ENCODE measurements around the gene NCOA7. TPM values are rescaled to one million over a fixed set of nuclear protein-coding genes. Genes with fewer than 3 reads are reported as not detected.

NCOA7 gene
- total and polyA plus RNA-seq, 8 donors = 1.2 to 131 (median 21.8) TPM

GRCh38 chr6:125793863-125794262, 3.1 kb downstream of the NCOA7 start:
- Histone ChIP-seq H3K9me3 (no peaks in the 10 kb centered on the region), H3K27ac (peak overlapping the region in 3 of 5 donors; percentile 0 to 98 (median 41)), H3K27me3 (no peaks in the 10 kb centered on the region), H3K36me3 (peaks cover 0 to 6% (median 0%) of the 10 kb centered on the region in 4 donors), H3K4me3 (no peak overlapping the region), H3K4me1 (peaks cover 17 to 84% (median 43%) of the 10 kb centered on the region in 4 donors)
- DNase-seq = peak in 1 of 2 donors; percentile 51
- WGBS, 5 donors = 73 to 84% (median 78%) methylated on average over 3 of the region's 3 CpGs
- intact Hi-C loops (cut with DNase I; ENCODE audit: low total_unique reads) = no loop called here
- TF ChIP-seq POLR2A (IDR thresholded peaks at IDR 0.05) (no peak), EP300 (IDR thresholded peaks at IDR 0.05) (no peak), POLR2AphosphoS5 (IDR thresholded peaks at IDR 0.05) (no peak)
- TF ChIP-seq, protein P1, sequence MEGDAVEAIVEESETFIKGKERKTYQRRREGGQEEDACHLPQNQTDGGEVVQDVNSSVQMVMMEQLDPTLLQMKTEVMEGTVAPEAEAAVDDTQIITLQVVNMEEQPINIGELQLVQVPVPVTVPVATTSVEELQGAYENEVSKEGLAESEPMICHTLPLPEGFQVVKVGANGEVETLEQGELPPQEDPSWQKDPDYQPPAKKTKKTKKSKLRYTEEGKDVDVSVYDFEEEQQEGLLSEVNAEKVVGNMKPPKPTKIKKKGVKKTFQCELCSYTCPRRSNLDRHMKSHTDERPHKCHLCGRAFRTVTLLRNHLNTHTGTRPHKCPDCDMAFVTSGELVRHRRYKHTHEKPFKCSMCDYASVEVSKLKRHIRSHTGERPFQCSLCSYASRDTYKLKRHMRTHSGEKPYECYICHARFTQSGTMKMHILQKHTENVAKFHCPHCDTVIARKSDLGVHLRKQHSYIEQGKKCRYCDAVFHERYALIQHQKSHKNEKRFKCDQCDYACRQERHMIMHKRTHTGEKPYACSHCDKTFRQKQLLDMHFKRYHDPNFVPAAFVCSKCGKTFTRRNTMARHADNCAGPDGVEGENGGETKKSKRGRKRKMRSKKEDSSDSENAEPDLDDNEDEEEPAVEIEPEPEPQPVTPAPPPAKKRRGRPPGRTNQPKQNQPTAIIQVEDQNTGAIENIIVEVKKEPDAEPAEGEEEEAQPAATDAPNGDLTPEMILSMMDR (IDR thresholded peaks at IDR 0.05) = no peak

GRCh38 chr6:125794342-125795137, 3.8 kb downstream of the NCOA7 start:
- H3K27ac ChIP-seq = peak overlapping the region in 2 of 5 donors; percentile 0 to 41
- peaks cover 0 to 6% (median 0%) of the 10 kb centered on the region in 4 donors for H3K36me3 ChIP-seq
- peaks cover 15 to 84% (median 43%) of the 10 kb centered on the region in 4 donors for H3K4me1 ChIP-seq
- no peaks in the 10 kb centered on the region for H3K9me3 ChIP-seq
- no peak overlapping the region for H3K4me3 ChIP-seq
- 81 to 92% (median 85%) methylated on average over 5 of the region's 5 CpGs for WGBS, 5 donors
- no peaks in the 10 kb centered on the region for H3K27me3 ChIP-seq
- DNase-seq = no peak
- intact Hi-C loops (cut with DNase I; ENCODE audit: low total_unique reads) = no loop called here
- TF ChIP-seq POLR2A (IDR thresholded peaks at IDR 0.05) (no peak), POLR2AphosphoS5 (IDR thresholded peaks at IDR 0.05) (no peak), EP300 (IDR thresholded peaks at IDR 0.05) (no peak)
- TF ChIP-seq, protein P1 (IDR thresholded peaks at IDR 0.05) = no peak

DNA sequence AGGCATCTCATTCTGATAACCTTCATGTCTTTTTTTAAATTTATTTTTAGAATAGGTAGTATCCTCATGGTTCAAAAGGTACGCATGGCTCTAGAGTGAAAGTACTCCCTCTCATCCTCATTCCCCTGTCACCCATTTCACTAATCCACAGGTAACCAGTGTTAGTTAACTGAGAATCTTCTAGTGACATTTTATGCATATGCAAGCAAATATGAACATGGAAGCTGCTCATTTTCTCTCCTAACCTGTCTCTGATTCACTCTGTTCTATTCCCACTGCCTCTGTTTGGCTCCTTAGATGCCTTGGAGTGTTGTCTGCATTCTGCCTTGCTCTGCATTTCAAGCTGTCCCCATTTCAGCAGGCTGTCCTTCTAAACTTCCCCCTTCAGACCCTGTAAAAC, 4.5 kb downstream of the NCOA7 start:
- WGBS, 5 donors = 90 to 97% (median 93%) methylated on average over 1 of the region's 1 CpG
- H3K27me3 ChIP-seq = no peaks in the 10 kb centered on the region
- TF ChIP-seq EP300 (IDR thresholded peaks at IDR 0.05) (no peak), POLR2A (IDR thresholded peaks at IDR 0.05) (no peak)
- TF ChIP-seq, protein P1 (IDR thresholded peaks at IDR 0.05) = no peak
- intact Hi-C loops (cut with DNase I; ENCODE audit: low total_unique reads) = no loop called here
- no peaks in the 10 kb centered on the region for H3K9me3 ChIP-seq
- no peak for DNase-seq
- no peak overlapping the region for H3K27ac ChIP-seq
- peaks cover 0 to 6% (median 0%) of the 10 kb centered on the region in 4 donors for H3K36me3 ChIP-seq
- H3K4me1 ChIP-seq = peaks cover 9 to 78% (median 36%) of the 10 kb centered on the region in 4 donors
- no peak overlapping the region for H3K4me3 ChIP-seq

DNA sequence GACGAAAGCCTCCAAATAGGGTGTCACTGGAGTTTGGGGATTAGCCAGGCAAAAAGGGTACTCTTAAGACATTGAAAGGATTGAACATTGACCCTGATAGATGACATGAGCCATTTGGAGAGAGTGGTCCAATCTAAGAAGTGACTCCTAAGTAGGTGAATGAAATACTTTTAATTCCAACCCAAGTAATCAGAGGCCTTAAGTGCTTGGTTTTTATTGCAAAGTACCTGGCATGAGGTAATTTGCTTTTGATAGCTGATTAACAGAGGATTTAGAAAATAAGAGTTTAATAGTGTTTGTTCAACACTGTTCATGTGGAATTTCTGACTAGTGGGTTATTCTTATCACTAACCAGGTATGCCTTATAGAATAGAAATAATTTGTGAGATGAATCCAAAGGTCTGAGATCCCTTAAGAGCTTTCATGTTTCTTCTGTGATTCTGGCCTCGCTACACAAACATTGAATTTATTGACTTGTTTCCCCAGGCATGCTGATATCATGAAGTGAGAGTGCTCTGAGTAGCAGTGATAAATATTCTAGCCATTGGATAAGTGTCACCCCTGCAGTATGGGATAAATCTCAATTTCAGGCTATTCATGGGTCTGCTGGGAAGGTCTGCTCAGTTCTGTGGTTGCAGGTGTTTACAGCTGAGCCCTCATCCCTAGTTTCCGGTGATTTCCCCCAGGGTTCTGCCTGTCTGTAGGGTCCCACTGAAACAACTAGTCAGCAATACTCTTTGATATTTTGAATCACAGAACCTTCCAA, 6.5 kb downstream of the NCOA7 start:
- TF ChIP-seq POLR2A (IDR thresholded peaks at IDR 0.05) (no peak), POLR2AphosphoS5 (IDR thresholded peaks at IDR 0.05) (no peak), EP300 (IDR thresholded peaks at IDR 0.05) (no peak)
- TF ChIP-seq, protein P1 (IDR thresholded peaks at IDR 0.05) = no peak
- no peaks in the 10 kb centered on the region for H3K9me3 ChIP-seq
- H3K27me3 ChIP-seq = no peaks in the 10 kb centered on the region
- intact Hi-C loops (cut with DNase I; ENCODE audit: low total_unique reads) = no loop called here
- H3K4me1 ChIP-seq = peaks cover 4 to 69% (median 29%) of the 10 kb centered on the region in 4 donors
- 60 to 79% (median 68%) methylated on average over 3 of the region's 3 CpGs for WGBS, 5 donors
- no peak overlapping the region for H3K27ac ChIP-seq
- H3K4me3 ChIP-seq = no peak overlapping the region
- DNase-seq = no peak
- H3K36me3 ChIP-seq = peaks cover 0 to 6% (median 0%) of the 10 kb centered on the region in 4 donors

Measured in stomach (tissue), 9 donors.